ENCODE data around the gene BMP2K.

BMP2K gene

GRCh38 chr4:78797777-78798284 is 21.7 kb downstream of the BMP2K start:
- no peak overlapping the region for H3K4me3 ChIP-seq (replicated peaks in 1 of 2; ENCODE audit: low read depth in 2 of 2, low read length in 2 of 2)
- no peak for TF ChIP-seq CTCF (IDR thresholded peaks at IDR 0.05; ENCODE audit: low read depth, low read length)
- DNase-seq (ENCODE audit: low read depth in 2 of 2) = no peak

- no peak for TF ChIP-seq CTCF (IDR thresholded peaks at IDR 0.05; ENCODE audit: low read depth, low read length)
- H3K4me3 ChIP-seq (replicated peaks in 1 of 2; ENCODE audit: low read depth in 2 of 2, low read length in 2 of 2) = no peak overlapping the region
- no peak for DNase-seq (ENCODE audit: low read depth in 2 of 2)
Measured at GRCh38 chr4:78799551-78800495, 23.7 kb downstream of the BMP2K start.

GRCh38 chr4:78800965-78801364 is 24.8 kb downstream of the BMP2K start:
- DNase-seq (ENCODE audit: low read depth in 2 of 2) = no peak
- no peak overlapping the region for H3K4me3 ChIP-seq (replicated peaks in 1 of 2; ENCODE audit: low read depth in 2 of 2, low read length in 2 of 2)
- no peak for TF ChIP-seq CTCF (IDR thresholded peaks at IDR 0.05; ENCODE audit: low read depth, low read length)

- DNase-seq (ENCODE audit: low read depth in 2 of 2) = no peak
- H3K4me3 ChIP-seq (replicated peaks in 1 of 2; ENCODE audit: low read depth in 2 of 2, low read length in 2 of 2) = no peak overlapping the region
- TF ChIP-seq CTCF (IDR thresholded peaks at IDR 0.05; ENCODE audit: low read depth, low read length) = no peak
Measured at GRCh38 chr4:78803983-78804382, 27.8 kb downstream of the BMP2K start.

GRCh38 chr4:78806943-78807460 is 30.9 kb downstream of the BMP2K start:
- no peak overlapping the region for H3K4me3 ChIP-seq (replicated peaks in 1 of 2; ENCODE audit: low read depth in 2 of 2, low read length in 2 of 2)
- no peak for TF ChIP-seq CTCF (IDR thresholded peaks at IDR 0.05; ENCODE audit: low read depth, low read length)
- DNase-seq (ENCODE audit: low read depth in 2 of 2) = no peak

GRCh38 chr4:78809295-78809694 is 33.1 kb downstream of the BMP2K start:
- TF ChIP-seq CTCF (IDR thresholded peaks at IDR 0.05; ENCODE audit: low read depth, low read length) = no peak
- no peak for DNase-seq (ENCODE audit: low read depth in 2 of 2)
- H3K4me3 ChIP-seq (replicated peaks in 1 of 2; ENCODE audit: low read depth in 2 of 2, low read length in 2 of 2) = no peak overlapping the region
